T-helper 17 cell (primary cell): ENCODE data around the gene GSN. TPM values are rescaled to one million over a fixed set of nuclear protein-coding genes. Genes with fewer than 3 reads are reported as not detected.

Experiments used
- ATAC-seq: fragments of 150-1000 bp; cut with Tn5 transposase; 2 replicates; pipeline ENCODE4 v1.10.0; 2021; ENCODE audit warnings: mild to moderate bottlenecking, moderate library complexity
- DNase-seq, 3 donors: peaks; one replicate each; pipeline versions ENCODE4 v3.0.0 to v3.0.0-alpha.2; 2020 to 2021
- H3K9me3 ChIP-seq: one replicate; pipeline ENCODE4 v1.7.0; 2013; ENCODE audit warnings: low read length, mild to moderate bottlenecking; ENCODE audit not compliant: control insufficient read depth, poor library complexity, severe bottlenecking
- H3K27ac Mint-ChIP-seq: one replicate; pipeline ENCODE4 v1.8.0; 2022; ENCODE audit warnings: mild to moderate bottlenecking, moderate library complexity, mixed read lengths
- H3K27me3 Mint-ChIP-seq: one replicate; pipeline ENCODE4 v1.8.0; 2022; ENCODE audit warnings: mixed read lengths
- H3K36me3 Mint-ChIP-seq: one replicate; pipeline ENCODE4 v1.8.0; 2022; ENCODE audit warnings: low read depth, mixed read lengths
- H3K4me1 Mint-ChIP-seq: one replicate; pipeline ENCODE4 v1.8.0; 2022; ENCODE audit warnings: mild to moderate bottlenecking, mixed read lengths
- H3K4me3 Mint-ChIP-seq: one replicate; pipeline ENCODE4 v1.8.0; 2022; ENCODE audit warnings: mild to moderate bottlenecking, moderate library complexity, mixed read lengths
- total RNA-seq, 4 donors: library from RNA in 2 of 4; stranded (reverse) in 2 of 4; gene quantifications; one replicate each; pipeline ENCODE4 v1.2.3 and lab custom pipeline; 2022 to 2026

The GSN gene
- total RNA-seq, 2 donors from 2014 or later, result 5.4 to 29.6 TPM

DNA sequence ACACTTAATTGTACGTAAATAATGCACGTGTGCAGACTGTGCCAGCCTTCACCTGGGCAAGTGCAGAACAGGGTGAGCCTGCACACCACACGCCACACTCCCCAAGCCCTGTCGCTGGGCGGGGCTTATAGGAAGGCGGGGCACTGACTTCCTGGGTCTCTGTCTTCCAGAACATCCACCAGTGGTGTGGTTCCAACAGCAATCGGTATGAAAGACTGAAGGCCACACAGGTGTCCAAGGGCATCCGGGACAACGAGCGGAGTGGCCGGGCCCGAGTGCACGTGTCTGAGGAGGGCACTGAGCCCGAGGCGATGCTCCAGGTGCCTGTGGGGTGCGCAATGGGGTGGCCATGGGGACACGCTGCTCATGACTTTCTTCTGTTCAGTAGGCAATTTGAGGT lies 44.2 kb downstream of the GSN start:
- Mint-ChIP-seq H3K27me3 (no peaks in the 10 kb centered on the region), H3K4me3 (no peak overlapping the region), H3K4me1 (no peaks in the 10 kb centered on the region)

GRCh38 chr9:121313458-121314152 lies 45.6 kb downstream of the GSN start:
- no peak overlapping the region for H3K4me3 Mint-ChIP-seq
- H3K36me3 Mint-ChIP-seq, result peaks cover 4% of the 10 kb centered on the region
- no peak overlapping the region for H3K27ac Mint-ChIP-seq
- ATAC-seq, result no peak
- H3K27me3 Mint-ChIP-seq, result no peaks in the 10 kb centered on the region
- H3K4me1 Mint-ChIP-seq, result no peaks in the 10 kb centered on the region
- no peak for DNase-seq
- no peaks in the 10 kb centered on the region for H3K9me3 ChIP-seq

More for the DNA sequence above, 44.2 kb downstream of the GSN start:
- Mint-ChIP-seq H3K36me3 (peaks cover 4% of the 10 kb centered on the region), H3K27ac (no peak overlapping the region)
- ATAC-seq (no peak), DNase-seq (no peak)
- no peaks in the 10 kb centered on the region for H3K9me3 ChIP-seq

DNA sequence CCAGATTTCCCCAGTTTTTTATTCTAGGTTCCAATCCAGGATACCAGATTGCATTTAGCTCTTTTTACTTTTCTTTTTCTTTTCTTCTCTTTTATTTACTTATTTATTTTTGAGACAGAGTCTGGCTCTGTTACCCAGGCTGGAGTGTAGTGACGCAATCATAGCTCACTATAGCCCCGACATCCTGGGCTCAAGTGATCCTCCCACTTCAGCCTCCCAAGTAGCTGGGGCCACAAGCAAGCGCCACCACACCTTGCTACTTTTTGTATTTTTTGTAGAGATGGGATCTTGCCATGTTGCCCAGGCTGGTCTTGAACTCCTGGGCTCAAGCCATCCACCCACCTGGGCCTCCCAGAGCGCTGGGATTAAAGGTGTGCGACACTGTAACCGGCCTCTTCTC lies 48.4 kb downstream of the GSN start:
- H3K36me3 Mint-ChIP-seq, result peaks cover 4% of the 10 kb centered on the region
- H3K27me3 Mint-ChIP-seq, result no peaks in the 10 kb centered on the region
- no peak overlapping the region for H3K4me3 Mint-ChIP-seq
- peaks cover 6% of the 10 kb centered on the region for H3K4me1 Mint-ChIP-seq
- DNase-seq (no peak), ATAC-seq (no peak)
- H3K9me3 ChIP-seq, result no peaks in the 10 kb centered on the region
- H3K27ac Mint-ChIP-seq, result no peak overlapping the region

GRCh38 chr9:121316852-121317373 lies 49.0 kb downstream of the GSN start:
- no peaks in the 10 kb centered on the region for H3K36me3 Mint-ChIP-seq
- DNase-seq (no peak), ATAC-seq (no peak)
- no peak overlapping the region for H3K4me3 Mint-ChIP-seq
- peaks cover 6% of the 10 kb centered on the region for H3K4me1 Mint-ChIP-seq
- H3K27me3 Mint-ChIP-seq, result no peaks in the 10 kb centered on the region
- no peak overlapping the region for H3K27ac Mint-ChIP-seq
- no peaks in the 10 kb centered on the region for H3K9me3 ChIP-seq

DNA sequence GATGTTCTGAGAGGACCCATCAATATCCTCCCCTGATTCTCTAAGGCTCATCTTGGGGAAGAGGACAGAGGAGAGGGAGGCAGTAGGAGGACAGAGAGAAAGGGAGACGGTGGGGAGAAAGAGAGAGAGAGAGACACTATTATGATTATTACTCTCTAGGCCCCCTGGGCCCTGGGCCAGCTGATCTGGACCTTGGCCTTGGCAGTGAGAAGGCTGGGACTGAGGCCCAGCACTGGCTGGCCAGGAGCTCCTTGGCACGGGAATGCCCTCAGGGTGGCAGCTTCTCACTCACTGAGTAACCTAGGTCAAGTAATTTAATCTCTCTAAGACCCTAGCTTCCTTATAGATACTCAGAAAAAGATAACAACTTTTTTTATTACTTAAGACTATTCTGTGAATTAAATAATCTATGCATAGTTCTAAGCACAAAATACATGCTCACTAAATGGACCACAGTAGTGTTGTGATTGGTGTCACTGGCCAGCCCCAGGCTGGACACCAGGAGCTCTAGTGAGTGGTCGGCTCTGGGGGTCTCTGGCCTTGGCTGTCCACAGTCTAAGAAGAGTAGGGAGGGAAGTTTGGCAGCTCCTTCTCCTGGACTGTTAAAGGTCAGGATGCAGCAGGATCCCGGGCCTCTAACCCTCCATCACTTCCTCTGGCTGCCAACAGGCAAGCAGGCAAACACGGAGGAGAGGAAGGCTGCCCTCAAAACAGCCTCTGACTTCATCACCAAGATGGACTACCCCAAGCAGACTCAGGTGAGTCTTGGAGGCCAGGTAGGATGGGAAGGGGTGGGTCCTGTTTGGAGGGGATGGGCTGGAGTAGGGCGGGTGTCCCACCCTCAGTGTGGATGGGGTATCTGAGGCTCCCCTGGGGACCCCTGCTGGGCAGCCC lies 50.0 kb downstream of the GSN start:
- no peak overlapping the region for H3K27ac Mint-ChIP-seq
- ATAC-seq, result no peak

DNA sequence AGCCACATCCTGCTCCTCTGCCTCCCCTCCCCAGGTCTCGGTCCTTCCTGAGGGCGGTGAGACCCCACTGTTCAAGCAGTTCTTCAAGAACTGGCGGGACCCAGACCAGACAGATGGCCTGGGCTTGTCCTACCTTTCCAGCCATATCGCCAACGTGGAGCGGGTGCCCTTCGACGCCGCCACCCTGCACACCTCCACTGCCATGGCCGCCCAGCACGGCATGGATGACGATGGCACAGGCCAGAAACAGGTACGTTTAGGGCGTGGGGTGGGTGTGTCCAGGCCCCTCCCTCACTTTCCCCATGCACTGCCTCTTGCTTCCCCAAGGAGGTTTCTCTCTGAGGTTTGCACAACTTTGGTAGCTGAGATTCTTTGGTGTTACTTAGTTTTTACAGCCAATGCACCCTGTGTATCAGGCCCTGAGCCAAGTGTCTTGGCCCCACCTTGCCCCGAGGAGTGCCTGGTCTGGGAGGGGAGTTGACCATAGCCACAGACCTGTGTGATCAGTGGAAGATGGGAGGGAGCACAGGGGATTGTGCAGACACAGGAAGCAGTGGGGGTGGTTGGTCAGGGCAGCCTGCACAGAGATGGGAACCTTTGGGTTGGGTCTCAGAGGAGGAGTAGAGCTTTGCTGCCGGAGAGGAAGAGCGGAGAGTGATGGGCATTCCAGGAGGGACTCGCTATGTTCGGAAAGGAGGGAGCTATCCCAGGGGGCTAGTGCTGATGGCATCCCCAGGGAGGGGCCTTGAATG lies 50.8 kb downstream of the GSN start:
- Mint-ChIP-seq H3K27me3 (no peaks in the 10 kb centered on the region), H3K4me3 (no peak overlapping the region), H3K4me1 (peaks cover 15% of the 10 kb centered on the region), H3K27ac (peak overlapping the region; percentile 14), H3K36me3 (no peaks in the 10 kb centered on the region)
- ATAC-seq (no peak), DNase-seq (no peak)
- H3K9me3 ChIP-seq, result no peaks in the 10 kb centered on the region

More for the DNA sequence above, 50.0 kb downstream of the GSN start:
- DNase-seq, result no peak
- Mint-ChIP-seq H3K36me3 (no peaks in the 10 kb centered on the region), H3K27me3 (no peaks in the 10 kb centered on the region), H3K4me1 (peaks cover 15% of the 10 kb centered on the region), H3K4me3 (no peak overlapping the region)
- no peaks in the 10 kb centered on the region for H3K9me3 ChIP-seq

DNA sequence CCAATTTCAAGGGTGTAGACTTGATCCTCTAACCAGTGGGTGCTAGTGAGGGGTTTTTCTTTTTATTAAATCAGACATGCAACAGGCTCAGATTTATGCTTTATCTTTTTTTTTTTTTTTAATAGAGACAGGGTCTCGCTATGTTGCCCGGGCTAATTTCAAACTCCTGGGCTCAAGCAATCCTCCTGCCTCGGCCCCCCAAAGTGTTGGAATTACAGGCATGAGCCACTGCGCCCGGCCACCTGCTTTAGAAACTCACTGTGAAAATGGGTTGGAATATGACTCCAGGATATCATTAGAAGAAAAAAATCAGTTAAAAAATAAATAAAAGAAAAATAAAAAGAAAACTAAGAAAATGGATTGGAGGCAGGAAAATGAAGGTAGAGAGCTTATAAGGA lies 51.4 kb downstream of the GSN start:
- Mint-ChIP-seq H3K4me3 (no peak overlapping the region), H3K27me3 (no peaks in the 10 kb centered on the region), H3K4me1 (peaks cover 15% of the 10 kb centered on the region), H3K36me3 (no peaks in the 10 kb centered on the region), H3K27ac (peak overlapping the region; percentile 14)
- ATAC-seq (no peak), DNase-seq (no peak)
- no peaks in the 10 kb centered on the region for H3K9me3 ChIP-seq

DNA sequence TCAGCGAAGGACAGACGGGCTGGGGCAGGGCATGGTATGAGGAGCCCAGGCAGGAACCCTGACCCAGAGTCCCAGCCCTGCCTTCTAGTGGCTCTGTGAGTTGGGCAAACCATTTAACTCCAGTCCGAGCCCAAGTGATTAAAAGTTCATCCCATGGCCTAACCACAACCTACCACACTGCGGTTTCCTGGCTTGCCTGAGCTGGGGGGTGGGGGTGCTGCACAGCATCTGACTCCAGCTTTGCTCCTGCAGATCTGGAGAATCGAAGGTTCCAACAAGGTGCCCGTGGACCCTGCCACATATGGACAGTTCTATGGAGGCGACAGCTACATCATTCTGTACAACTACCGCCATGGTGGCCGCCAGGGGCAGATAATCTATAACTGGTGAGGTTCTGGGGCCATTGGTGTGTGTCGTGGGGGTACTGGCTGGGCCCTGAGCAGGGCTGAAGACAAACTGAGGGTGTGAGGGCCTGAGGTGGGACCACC lies 53.1 kb downstream of the GSN start:
- peak overlapping the region; percentile 19 for H3K4me3 Mint-ChIP-seq
- no peak for ATAC-seq
- H3K4me1 Mint-ChIP-seq, result peaks cover 15% of the 10 kb centered on the region
- no peaks in the 10 kb centered on the region for H3K36me3 Mint-ChIP-seq
- H3K9me3 ChIP-seq, result no peaks in the 10 kb centered on the region
- no peaks in the 10 kb centered on the region for H3K27me3 Mint-ChIP-seq
- no peak overlapping the region for H3K27ac Mint-ChIP-seq
- DNase-seq, result no peak

- Mint-ChIP-seq H3K27me3 (no peaks in the 10 kb centered on the region), H3K27ac (no peak overlapping the region), H3K4me3 (no peak overlapping the region), H3K36me3 (no peaks in the 10 kb centered on the region), H3K4me1 (peaks cover 15% of the 10 kb centered on the region)
- no peak for DNase-seq
- ATAC-seq, result no peak
- no peaks in the 10 kb centered on the region for H3K9me3 ChIP-seq
These were observed 54.2 kb downstream of the GSN start for GRCh38 chr9:121322037-121322736.

DNA sequence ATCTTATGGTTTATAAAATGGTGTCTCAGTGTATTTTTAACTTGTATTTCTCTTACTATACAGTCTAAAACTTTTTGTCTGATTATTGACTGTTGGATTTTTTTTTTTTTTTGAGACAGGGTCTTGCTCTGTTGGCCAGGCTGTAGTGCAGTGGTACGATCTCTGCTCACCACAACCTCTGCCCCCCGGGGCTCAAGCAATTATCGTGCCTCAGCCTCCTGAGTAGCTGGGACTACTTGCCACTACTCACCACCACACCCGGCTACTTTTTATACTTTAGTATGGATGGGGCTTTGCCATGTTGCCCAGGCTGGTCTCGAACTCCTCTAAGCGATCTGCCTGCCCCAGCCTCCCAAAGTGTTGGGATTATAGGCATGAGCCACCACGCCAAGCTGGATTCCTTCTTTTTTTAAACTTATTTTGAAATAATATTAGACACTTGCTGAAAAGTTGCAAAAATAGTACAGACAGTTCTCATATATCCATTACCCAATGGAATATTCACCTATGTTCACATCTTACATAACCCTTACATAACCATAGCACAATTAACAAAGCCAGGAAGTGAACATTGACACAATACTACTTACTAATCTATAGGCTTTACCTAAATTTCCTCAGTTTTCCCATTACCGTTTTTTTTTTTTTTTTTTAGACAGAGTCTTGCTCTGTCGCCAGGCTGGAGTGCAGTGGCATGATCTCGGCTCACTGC lies 54.9 kb downstream of the GSN start:
- no peaks in the 10 kb centered on the region for H3K27me3 Mint-ChIP-seq
- peak overlapping the region; percentile 14 for H3K27ac Mint-ChIP-seq
- H3K4me3 Mint-ChIP-seq, result no peak overlapping the region
- DNase-seq, result no peak
- no peaks in the 10 kb centered on the region for H3K36me3 Mint-ChIP-seq
- ATAC-seq, result no peak
- no peaks in the 10 kb centered on the region for H3K9me3 ChIP-seq
- peaks cover 15% of the 10 kb centered on the region for H3K4me1 Mint-ChIP-seq

DNA sequence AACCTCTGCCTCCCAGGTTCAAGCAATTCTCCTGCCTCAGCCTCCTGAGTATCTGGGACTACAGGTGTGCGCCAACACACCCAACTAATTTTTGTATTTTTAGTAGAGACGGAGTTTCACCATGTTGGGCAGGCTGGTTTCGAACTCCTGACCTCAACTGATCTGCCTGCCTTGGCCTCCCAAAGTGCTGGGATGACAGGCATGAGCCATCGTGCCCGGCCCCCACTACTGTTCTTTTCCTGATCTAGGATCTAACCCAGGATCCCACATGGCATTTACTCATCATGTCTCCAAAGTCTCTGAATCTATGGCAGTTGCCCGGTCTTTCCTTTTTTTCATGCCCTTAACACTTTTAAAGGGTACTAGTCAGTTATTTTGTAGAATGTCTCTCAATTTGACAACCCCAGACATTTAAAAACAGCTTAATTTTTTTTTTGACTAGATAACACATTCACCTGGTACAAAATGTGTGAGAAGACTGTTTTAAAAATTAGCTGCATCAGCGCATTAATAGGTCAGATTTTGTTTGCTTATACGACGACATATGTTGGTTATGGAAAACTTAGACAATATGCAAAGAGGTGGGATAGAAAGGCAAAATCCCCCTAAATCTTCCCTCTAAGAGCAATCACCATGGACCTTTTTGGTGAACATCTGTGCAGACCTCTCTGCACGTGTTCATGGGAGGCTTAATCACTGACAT lies 55.6 kb downstream of the GSN start:
- ATAC-seq, result no peak
- no peaks in the 10 kb centered on the region for H3K9me3 ChIP-seq
- Mint-ChIP-seq H3K27me3 (no peaks in the 10 kb centered on the region), H3K36me3 (no peaks in the 10 kb centered on the region), H3K27ac (peak overlapping the region; percentile 14), H3K4me1 (peaks cover 15% of the 10 kb centered on the region), H3K4me3 (no peak overlapping the region)
- DNase-seq, result no peak

DNA sequence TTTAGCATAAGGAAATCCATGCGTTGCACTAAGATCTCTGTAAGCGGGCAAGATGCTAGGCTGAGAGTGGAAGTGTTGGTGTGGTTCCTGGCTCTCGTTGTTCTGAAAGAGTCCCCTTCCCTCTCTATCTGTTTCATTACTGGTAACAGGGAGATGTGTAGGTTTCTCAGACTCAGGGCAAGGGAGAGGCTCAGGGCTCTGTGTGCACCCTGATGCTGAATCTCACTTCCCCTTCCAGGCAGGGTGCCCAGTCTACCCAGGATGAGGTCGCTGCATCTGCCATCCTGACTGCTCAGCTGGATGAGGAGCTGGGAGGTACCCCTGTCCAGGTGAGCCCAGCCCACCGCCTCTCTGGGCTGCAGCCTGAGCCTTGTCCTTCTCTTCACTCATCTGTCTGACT lies 56.4 kb downstream of the GSN start:
- ATAC-seq (no peak), DNase-seq (no peak)
- H3K27me3 Mint-ChIP-seq, result no peaks in the 10 kb centered on the region
- no peak overlapping the region for H3K4me3 Mint-ChIP-seq
- H3K4me1 Mint-ChIP-seq, result peaks cover 15% of the 10 kb centered on the region
- no peaks in the 10 kb centered on the region for H3K9me3 ChIP-seq
- H3K36me3 Mint-ChIP-seq, result no peaks in the 10 kb centered on the region
- H3K27ac Mint-ChIP-seq, result no peak overlapping the region
